NCI-H82 treated with DMSO at 0.1 percent for 48 hours (cell line): Measurements from ENCODE around the gene AKR7A2.

Experiments used
- DNase-seq: peaks from one replicate; lab custom pipeline; 2025; ENCODE audit not compliant: unreplicated experiment; lab: John Stamatoyannopoulos, UW

The AKR7A2 gene

DNA sequence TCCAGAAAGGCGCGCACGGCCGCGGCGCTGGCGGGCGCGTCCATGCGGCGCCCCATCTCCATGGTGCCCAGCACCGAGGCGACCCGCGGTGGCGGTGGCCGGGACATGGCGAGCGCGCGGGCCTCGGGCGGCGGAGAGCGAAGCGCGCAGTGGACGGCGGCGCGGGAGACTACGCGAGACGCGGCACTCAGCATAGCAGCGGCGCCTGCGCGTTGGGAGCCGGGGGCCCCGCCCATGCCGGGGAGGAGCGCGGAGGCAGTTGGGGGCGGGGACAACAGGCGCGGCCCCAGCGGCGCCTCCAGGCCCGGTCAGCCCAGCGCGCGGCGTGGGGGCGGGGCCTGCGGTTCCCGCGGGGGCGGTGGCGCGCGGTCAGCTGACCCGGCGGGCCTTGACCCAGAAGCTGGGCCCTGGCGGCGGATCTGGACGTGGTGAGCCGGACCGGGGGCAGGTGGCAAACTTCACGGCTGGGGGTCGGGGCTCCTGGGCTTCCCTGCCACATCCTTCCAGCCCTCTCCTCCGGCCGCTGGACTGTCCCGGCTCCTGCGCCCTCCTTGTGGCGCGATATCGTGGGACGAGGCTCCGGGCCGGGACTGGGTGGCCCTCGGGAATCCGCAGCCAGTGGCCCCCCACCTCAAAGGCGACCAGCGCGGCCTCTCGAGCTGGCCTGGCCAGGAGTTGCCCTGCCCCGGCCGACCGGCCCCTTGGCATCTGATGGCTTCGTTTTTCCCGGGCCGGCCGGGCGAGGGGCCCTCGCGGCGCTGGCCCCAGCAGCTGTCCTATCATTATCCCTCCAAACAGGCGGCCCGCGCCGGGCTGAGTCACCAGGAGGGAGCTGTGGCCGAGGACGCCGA is at the start of gene AKR7A2, which contains the start of gene SLC66A1:
AKR7A2 (minus strand) TSS at position 214 of the 851 bp plus-strand sequence; CDS start at position 194, 20 bp downstream.
SLC66A1 (plus strand) TSS at position 396 of the 851 bp plus-strand sequence. CDS start 5,352 bp downstream, outside the sequence.
- peak; percentile 68 for DNase-seq

- no peak for DNase-seq
Measured at GRCh38 chr1:19360843-19361610, 49.1 kb upstream of the AKR7A2 start.

DNA sequence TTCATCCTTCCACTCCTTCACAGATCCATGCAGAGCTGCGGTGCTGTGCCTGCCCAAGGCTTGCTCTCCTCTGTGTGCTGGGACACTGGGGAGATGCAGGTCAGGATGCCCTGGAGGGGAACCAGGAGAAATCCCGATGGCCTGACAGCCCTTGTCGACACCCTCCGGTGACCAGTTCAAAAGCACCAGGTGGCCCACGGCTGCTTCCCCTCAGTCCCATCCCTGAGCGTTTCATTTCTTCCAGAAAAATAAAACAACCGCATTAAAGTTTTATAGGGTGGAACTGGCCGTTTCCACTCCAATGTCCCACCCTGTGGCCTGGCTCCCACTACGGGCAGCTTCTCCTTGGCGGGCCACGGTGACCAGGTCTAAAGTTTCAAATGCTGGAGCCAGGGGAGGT is 48.5 kb upstream of the AKR7A2 start:
- no peak for DNase-seq

- DNase-seq, result no peak
Measured at GRCh38 chr1:19360016-19360415, 48.1 kb upstream of the AKR7A2 start.

GRCh38 chr1:19359357-19359756 is 47.4 kb upstream of the AKR7A2 start:
- no peak for DNase-seq

GRCh38 chr1:19358710-19359109 is 46.8 kb upstream of the AKR7A2 start:
- DNase-seq, result no peak

GRCh38 chr1:19357299-19357986 is 45.5 kb upstream of the AKR7A2 start:
- DNase-seq, result no peak

- DNase-seq, result no peak
Measured at GRCh38 chr1:19356266-19356665, 44.3 kb upstream of the AKR7A2 start.

DNA sequence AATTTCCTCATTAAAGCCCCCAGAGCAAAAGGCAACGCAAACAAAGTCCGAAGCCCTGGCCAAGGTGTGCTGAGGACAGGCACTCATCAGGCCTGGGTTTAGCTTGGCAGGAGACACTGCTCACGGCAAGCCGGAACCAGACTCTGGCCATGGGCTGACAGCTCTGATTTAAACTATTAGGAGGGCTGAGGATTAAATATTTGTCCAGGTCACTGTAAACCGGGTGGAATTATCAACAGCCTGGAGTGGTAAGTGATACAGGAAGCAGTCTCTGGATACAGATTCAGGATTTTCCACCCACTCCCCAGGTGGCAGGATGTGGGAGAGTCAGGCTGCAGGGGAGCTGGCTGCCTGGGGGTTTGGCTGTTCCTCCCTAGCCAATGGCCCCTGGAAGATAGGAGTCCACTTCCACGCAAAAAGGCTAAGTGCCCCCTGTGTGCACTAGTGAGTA is 42.6 kb upstream of the AKR7A2 start:
- no peak for DNase-seq

GRCh38 chr1:19353596-19353995 is 41.7 kb upstream of the AKR7A2 start:
- no peak for DNase-seq

GRCh38 chr1:19352839-19353238 is 40.9 kb upstream of the AKR7A2 start:
- DNase-seq, result no peak

- no peak for DNase-seq
Measured at GRCh38 chr1:19351873-19352272, 39.9 kb upstream of the AKR7A2 start.

- no peak for DNase-seq
Measured at GRCh38 chr1:19350566-19350965, 38.6 kb upstream of the AKR7A2 start.

- no peak for DNase-seq
Measured at GRCh38 chr1:19349999-19350398, 38.1 kb upstream of the AKR7A2 start.

DNA sequence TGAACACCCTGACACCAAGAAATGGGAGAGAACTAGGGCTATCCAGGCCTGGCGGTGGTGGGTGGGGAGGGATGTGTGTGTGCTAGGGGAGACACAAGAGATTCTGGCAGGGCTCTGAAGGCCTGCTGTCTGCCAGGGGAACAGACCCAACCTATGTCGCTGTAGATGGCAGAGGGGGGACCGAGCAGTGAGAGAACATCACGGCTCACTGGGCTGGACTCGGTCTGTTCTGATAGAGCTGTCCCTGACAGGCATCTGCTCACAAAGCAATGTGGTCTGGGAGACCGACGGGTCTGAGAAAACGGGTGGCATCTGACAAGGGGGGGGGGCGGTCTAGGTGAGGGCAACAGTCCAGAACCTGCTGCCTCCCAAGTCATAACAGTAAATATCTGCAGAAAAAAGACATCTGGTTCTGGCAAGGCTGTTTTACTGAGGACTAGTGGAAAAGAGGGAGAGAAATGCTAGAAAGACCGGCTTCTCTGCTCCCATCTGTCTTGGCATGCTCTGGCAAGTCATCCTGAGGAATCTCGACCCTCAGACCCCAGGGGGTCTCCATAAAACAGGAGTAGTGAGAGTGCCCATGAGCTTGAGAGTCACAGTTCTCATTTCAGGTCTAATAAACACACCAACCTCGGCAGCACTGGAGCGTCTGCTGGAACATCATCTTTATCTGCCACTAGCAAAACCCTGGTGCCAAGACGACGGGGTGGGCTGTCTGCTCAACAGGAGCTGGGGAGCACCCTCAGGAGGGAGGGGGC is 36.7 kb upstream of the AKR7A2 start:
- DNase-seq, result no peak

DNA sequence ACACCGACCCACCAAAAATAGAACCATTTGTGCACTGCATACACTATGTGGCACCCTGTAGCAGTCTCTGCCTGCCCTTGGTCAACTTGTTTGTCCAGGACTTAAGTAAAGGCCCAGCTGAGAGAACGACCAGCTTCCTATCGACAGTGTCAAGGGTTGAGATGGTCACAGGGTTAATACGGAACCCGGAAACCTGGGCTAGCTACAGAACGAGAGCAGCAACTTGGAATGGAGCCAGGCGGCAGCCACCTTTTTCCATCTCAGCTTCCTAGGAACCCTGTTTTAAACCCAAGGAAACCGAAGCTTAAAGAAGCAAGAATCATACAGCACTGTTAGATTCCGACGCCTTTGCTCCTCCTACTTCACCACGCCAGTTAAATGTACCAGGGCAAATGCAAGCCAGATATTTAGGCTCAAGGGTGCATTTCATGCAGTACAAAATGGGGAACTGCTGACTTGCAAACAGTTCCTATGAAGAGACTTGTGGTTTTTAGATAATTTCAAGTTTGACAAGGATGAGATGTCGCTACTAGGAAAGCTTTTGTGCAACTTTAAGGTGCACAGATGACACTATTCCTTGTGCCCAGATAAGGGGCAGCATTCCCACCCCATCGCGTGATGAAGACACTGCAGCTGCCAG is 35.7 kb upstream of the AKR7A2 start:
- no peak for DNase-seq

DNA sequence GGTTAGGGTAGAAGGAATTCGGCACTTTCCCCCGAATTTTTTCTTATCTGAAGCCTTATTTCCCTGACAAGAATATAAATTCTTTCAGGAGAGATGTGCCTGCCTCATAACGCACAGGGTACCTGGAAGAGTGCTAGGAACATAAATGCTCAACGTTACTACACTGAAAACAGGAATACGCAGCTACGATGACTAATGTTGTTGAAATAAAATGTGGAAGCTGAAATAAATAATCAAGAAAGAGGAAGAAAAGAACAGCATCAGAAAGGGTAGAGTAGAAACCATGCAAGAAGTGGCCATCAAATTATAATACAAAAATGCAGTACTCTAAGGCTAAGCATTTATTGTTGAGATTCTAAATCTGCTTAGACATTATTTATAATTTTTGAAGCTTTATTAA is 34.1 kb upstream of the AKR7A2 start:
- DNase-seq, result no peak

- DNase-seq, result no peak
Measured at GRCh38 chr1:19345391-19345790, 33.4 kb upstream of the AKR7A2 start.

DNA sequence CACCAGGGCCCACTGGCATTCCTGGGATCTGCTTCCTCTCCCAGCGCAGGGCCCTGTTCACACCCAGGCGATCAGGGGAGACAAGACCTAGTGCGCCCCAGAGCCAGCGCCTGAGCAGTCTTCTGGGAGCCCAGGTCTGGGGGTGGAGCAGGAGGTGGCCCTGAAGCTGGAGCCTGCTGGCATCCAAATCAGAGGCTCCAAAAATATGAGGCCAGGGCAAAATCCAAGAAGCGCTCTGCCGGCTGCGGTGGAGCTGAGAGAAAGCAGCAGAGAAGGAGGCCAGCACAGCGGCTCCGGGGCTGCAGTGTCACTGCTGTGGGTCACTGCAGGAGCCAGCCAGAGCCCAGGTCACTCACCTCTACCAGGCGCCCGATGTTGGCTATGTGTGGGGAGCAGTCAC is 32.9 kb upstream of the AKR7A2 start:
- DNase-seq, result no peak

GRCh38 chr1:19344372-19344810 is 32.4 kb upstream of the AKR7A2 start:
- peak; percentile 21 for DNase-seq
